SK-N-SH (cell line): Measurements from ENCODE around the gene DOCK6. TPM values are rescaled to one million over a fixed set of nuclear protein-coding genes. Genes with fewer than 3 reads are reported as not detected.

Source experiments
- CTCF ChIA-PET: fragments of 300-600, 350-600 bp; formaldehyde crosslinking; extraction: SDS; loops from one replicate; lab custom pipeline; 2021; lab: Yijun Ruan, JAX
- POLR2A ChIA-PET: fragments of 350-600 bp; sonication (Branson Sonifier 250); formaldehyde crosslinking; extraction: SDS; loops from one replicate; lab custom pipeline; 2020; ENCODE audit warnings: antibody characterized with exemption, inconsistent platforms; lab: Yijun Ruan, JAX
- DNase-seq: peaks from one replicate; pipeline ENCODE4 v3.0.0; 2012
- H2AFZ ChIP-seq: fragments of 200-600 bp; sonication (generic); 2 replicates; pipeline ENCODE4 v1.8.1; 2016; ENCODE audit warnings: antibody characterized with exemption, mild to moderate bottlenecking, low read depth
- H3F3A ChIP-seq: fragments of 200-600 bp; sonication (generic); replicated peaks from 2 replicates; pipeline ENCODE3; 2016; ENCODE audit warnings: antibody characterized with exemption, mild to moderate bottlenecking; ENCODE audit not compliant: insufficient read depth
- H3K27ac ChIP-seq, 2 experiments: fragments of 200-500 bp in 1 of 2; fragments of 200-600 bp in 1 of 2; sonication (Bioruptor generic) in 1 of 2; sonication (generic), shearing (Covaris generic) in 1 of 2; 2 replicates each; pipeline versions ENCODE4 v1.5.1 to v1.6.1; 2014 to 2016; ENCODE audit warnings: low read depth in 2 of 2, inconsistent platforms in 1 of 2, low read length in 1 of 2, mild to moderate bottlenecking in 1 of 2, mixed read lengths in 1 of 2
- H3K27me3 ChIP-seq: fragments of 200-600 bp; sonication (generic), shearing (Covaris generic); 2 replicates; pipeline ENCODE4 v1.6.1; 2016; ENCODE audit warnings: mixed run types; ENCODE audit not compliant: insufficient read depth
- H3K36me3 ChIP-seq, 2 experiments: fragments of 200-500 bp in 1 of 2; fragments of 200-600 bp in 1 of 2; sonication (Bioruptor generic) in 1 of 2; sonication (generic) in 1 of 2; replicated peaks in 1 of 2; 2 replicates each; pipeline versions ENCODE3 to v1.5.1; 2014 to 2016; ENCODE audit warnings: low read length in 1 of 2, mild to moderate bottlenecking in 1 of 2; ENCODE audit not compliant: insufficient read depth in 2 of 2, control insufficient read depth in 1 of 2
- H3K4me1 ChIP-seq, 2 experiments: fragments of 200-500 bp in 1 of 2; fragments of 200-600 bp in 1 of 2; sonication (Bioruptor generic) in 1 of 2; sonication (generic), shearing (Covaris generic) in 1 of 2; 2 replicates each; pipeline versions ENCODE4 v1.5.1 to v1.6.1; 2014 to 2016; ENCODE audit warnings: low read depth in 1 of 2, low read length in 1 of 2, mixed run types in 1 of 2; ENCODE audit not compliant: insufficient read depth in 2 of 2, control insufficient read depth in 1 of 2
- H3K4me2 ChIP-seq: fragments of 200-600 bp; sonication (generic), shearing (Covaris generic); 2 replicates; pipeline ENCODE4 v1.6.1; 2017; ENCODE audit warnings: mixed run types
- H3K4me3 ChIP-seq, 2 experiments: fragments of 200-500 bp in 1 of 2; fragments of 200-600 bp in 1 of 2; sonication (Bioruptor generic) in 1 of 2; sonication (generic), shearing (Covaris generic) in 1 of 2; 2 replicates each; pipeline versions ENCODE4 v1.5.1 to v1.8.1; 2014 to 2016; ENCODE audit warnings: low read depth in 2 of 2, inconsistent platforms in 1 of 2, low read length in 1 of 2, mild to moderate bottlenecking in 1 of 2, mixed read lengths in 1 of 2, moderate library complexity in 1 of 2
- H3K79me2 ChIP-seq: fragments of 200-600 bp; sonication (generic); 2 replicates; pipeline ENCODE4 v1.8.1; 2017; ENCODE audit warnings: mild to moderate bottlenecking; ENCODE audit not compliant: insufficient read depth
- H3K9ac ChIP-seq: fragments of 200-600 bp; sonication (generic); 2 replicates; pipeline ENCODE4 v1.6.1; 2017; ENCODE audit warnings: mixed run types
- H3K9me2 ChIP-seq: fragments of 200-600 bp; sonication (generic); 2 replicates; pipeline ENCODE4 v1.6.1; 2017; ENCODE audit warnings: mixed run types
- H3K9me3 ChIP-seq: fragments of 200-600 bp; sonication (generic); 2 replicates; pipeline ENCODE4 v1.6.1; 2017; ENCODE audit warnings: mixed run types, mild to moderate bottlenecking, moderate library complexity
- H4K20me1 ChIP-seq: fragments of 200-600 bp; sonication (generic); 2 replicates; pipeline ENCODE4 v1.6.1; 2017; ENCODE audit warnings: mild to moderate bottlenecking, mixed run types; ENCODE audit not compliant: insufficient read depth
- CHD2 ChIP-seq: fragments of 150-350 bp; IDR thresholded peaks from 2 replicates; pipeline ENCODE4 v1.6.1; 2018; ENCODE audit warnings: low read length; ENCODE audit not compliant: partially characterized antibody
- ELF1 ChIP-seq: IDR thresholded peaks from 2 replicates; pipeline ENCODE4 v1.4.0; 2012
- EP300 ChIP-seq, 2 experiments: IDR thresholded peaks; 2 replicates each; pipeline versions ENCODE4 v1.4.0 to v1.6.1; 2012; ENCODE audit warnings: borderline replicate concordance in 1 of 2, low read depth in 1 of 2, low read length in 1 of 2
- EZH2phosphoT487 ChIP-seq: fragments of 200-600 bp; sonication (generic); IDR thresholded peaks from 2 replicates; pipeline ENCODE4 v1.6.1; 2017; ENCODE audit warnings: low read depth, mixed run types, mild to moderate bottlenecking, antibody characterized with exemption, moderate library complexity, borderline replicate concordance
- GABPA ChIP-seq: IDR thresholded peaks from 2 replicates; pipeline ENCODE4 v1.4.0; 2012; ENCODE audit warnings: low read depth, mild to moderate bottlenecking
- JUND ChIP-seq: IDR thresholded peaks from 2 replicates; pipeline ENCODE4 v1.4.0; 2012
- MXI1 ChIP-seq: IDR thresholded peaks from 2 replicates; pipeline ENCODE4 v1.6.1; 2012; ENCODE audit warnings: mild to moderate bottlenecking, low read depth, low read length, improper control_type of control experiment
- NFIC ChIP-seq: IDR thresholded peaks from 2 replicates; pipeline ENCODE4 v1.4.0; 2012; ENCODE audit warnings: borderline replicate concordance
- NRF1 ChIP-seq: IDR thresholded peaks from 2 replicates; pipeline ENCODE4 v1.6.1; 2012; ENCODE audit warnings: low read depth, mild to moderate bottlenecking, low read length
- RCOR1 ChIP-seq: fragments of 150-350 bp; IDR thresholded peaks from 2 replicates; pipeline ENCODE4 v1.6.1; 2017; ENCODE audit warnings: antibody characterized with exemption, low read length
- SIN3A ChIP-seq: IDR thresholded peaks from 2 replicates; pipeline ENCODE4 v1.6.1; 2012; ENCODE audit warnings: low read depth, mild to moderate bottlenecking, low read length, moderate library complexity, borderline replicate concordance
- SMC3 ChIP-seq: IDR thresholded peaks from 2 replicates; pipeline ENCODE4 v1.6.1; 2012; ENCODE audit warnings: low read depth, low read length, improper control_type of control experiment
- TCF12 ChIP-seq: IDR thresholded peaks from 2 replicates; pipeline ENCODE4 v1.4.0; 2012
- USF1 ChIP-seq: IDR thresholded peaks from 2 replicates; pipeline ENCODE4 v1.4.0; 2012; ENCODE audit warnings: low read depth, borderline replicate concordance
- ZBTB33 ChIP-seq: IDR thresholded peaks from 2 replicates; pipeline ENCODE4 v1.4.0; 2012; ENCODE audit warnings: low read depth, borderline replicate concordance
- WGBS: methylation state at CpG from one replicate; pipeline ENCODE4 v1.1.6; 2017; ENCODE audit warnings: low lambda C conversion rate; 5-methylcytosine and 5-hydroxymethylcytosine counted together
- polyA plus RNA-seq, 3 experiments: library from polyadenylated mRNA; depleted of rRNA; stranded (reverse); fragments of >200 nt; gene quantifications; 2 replicates each; pipeline ENCODE4 v1.2.3, GENCODE V29; 2012

Gene DOCK6
- polyA plus RNA-seq, 1 of the 3 experiments (the other 2 are of a cell fraction), result 18.3 TPM

- ChIA-PET CTCF (interaction anchor here (1.4 kb wide), 1 partner anchor 11 kb away, joined by 4 read pairs; no protein-coding TSS in a partner anchor), POLR2A (no interaction called here)
- H3K4me2 ChIP-seq, result no peak overlapping the region
- H3F3A ChIP-seq, result peaks cover 17% of the 10 kb centered on the region
- H3K27me3 ChIP-seq, result no peaks in the 10 kb centered on the region
- no peak for DNase-seq
- no peak overlapping the region for H3K4me3 ChIP-seq
- no peak overlapping the region for H2AFZ ChIP-seq
- H3K79me2 ChIP-seq, result peaks cover 78% of the 10 kb centered on the region
- peaks cover 43% of the 10 kb centered on the region for H4K20me1 ChIP-seq
- WGBS, result 97% methylated on average over 38 of the region's 68 CpGs
- no peaks in the 10 kb centered on the region for H3K9me3 ChIP-seq
- H3K9me2 ChIP-seq, result no peaks in the 10 kb centered on the region
- no peak for TF ChIP-seq ZBTB33
- no peak for TF ChIP-seq MXI1
- no peak for TF ChIP-seq GABPA
- TF ChIP-seq NRF1, result no peak
- no peak for TF ChIP-seq TCF12
- no peak for TF ChIP-seq USF1
- no peak for TF ChIP-seq SMC3
- TF ChIP-seq SIN3A, result no peak
- TF ChIP-seq ELF1, result no peak
- TF ChIP-seq EZH2phosphoT487, result no peak
- no peak for TF ChIP-seq RCOR1
- TF ChIP-seq NFIC, result no peak
- TF ChIP-seq EP300 (IDR thresholded peaks at IDR 0.05; ENCODE audit: borderline replicate concordance in 1 of 2, low read depth in 1 of 2, low read length in 1 of 2), result no peak
- no peak for TF ChIP-seq CHD2
- no peak for TF ChIP-seq JUND
- peaks cover 10 to 24% of the 10 kb centered on the region in 2 experiments; a peak in 1 of 4 replicates for H3K4me1 ChIP-seq
- no peak overlapping the region for H3K9ac ChIP-seq
- H3K36me3 ChIP-seq, result peaks cover 29 to 36% of the 10 kb centered on the region in 2 experiments
- H3K27ac ChIP-seq, result no peak overlapping the region
Measured at GRCh38 chr19:11192957-11193939, 69.1 kb downstream of the DOCK6 start.
